Loucy (cell line): Measurements from ENCODE around the gene SYT13.

ENCODE experiments used
- H2AFZ ChIP-seq: fragments of 200-600 bp; sonication (generic); 2 replicates; pipeline ENCODE4 v1.6.0; 2016; ENCODE audit warnings: antibody characterized with exemption, mild to moderate bottlenecking, low read length, moderate library complexity
- H3F3A ChIP-seq: fragments of 200-600 bp; 2 replicates; pipeline ENCODE4 v1.6.0; 2016; ENCODE audit warnings: antibody characterized with exemption, low read depth, mild to moderate bottlenecking
- H3K27me3 ChIP-seq: fragments of 200-600 bp; sonication (generic); 2 replicates; pipeline ENCODE4 v1.6.1; 2014; ENCODE audit warnings: low read length, mild to moderate bottlenecking; ENCODE audit not compliant: insufficient read depth, poor library complexity, severe bottlenecking
- H3K36me3 ChIP-seq: fragments of 200-600 bp; sonication (generic); 2 replicates; pipeline ENCODE4 v1.6.1; 2016; ENCODE audit warnings: low read length; ENCODE audit not compliant: insufficient read depth
- H3K4me1 ChIP-seq: fragments of 200-600 bp; sonication (generic); 2 replicates; pipeline ENCODE4 v1.5.1; 2014; ENCODE audit warnings: low read length, mild to moderate bottlenecking; ENCODE audit not compliant: insufficient read depth, poor library complexity, severe bottlenecking
- H3K4me2 ChIP-seq: fragments of 200-600 bp; sonication (generic); 2 replicates; pipeline ENCODE4 v1.6.0; 2014; ENCODE audit warnings: antibody characterized with exemption, low read length, low read depth, mild to moderate bottlenecking; ENCODE audit not compliant: poor library complexity, severe bottlenecking
- H3K4me3 ChIP-seq: fragments of 200-600 bp; sonication (generic); 2 replicates; pipeline ENCODE4 v1.5.1; 2014; ENCODE audit warnings: low read length, mild to moderate bottlenecking, mixed read lengths; ENCODE audit not compliant: poor library complexity, severe bottlenecking
- H3K79me2 ChIP-seq: fragments of 200-600 bp; sonication (generic); 2 replicates; pipeline ENCODE4 v1.6.1; 2014; ENCODE audit warnings: low read length; ENCODE audit not compliant: insufficient read depth
- H3K9ac ChIP-seq: fragments of 200-600 bp; sonication (generic); 2 replicates; pipeline ENCODE4 v1.6.0; 2014; ENCODE audit warnings: mild to moderate bottlenecking, low read depth, low read length, moderate library complexity; ENCODE audit not compliant: poor library complexity, severe bottlenecking
- H3K9me2 ChIP-seq: fragments of 200-600 bp; sonication (generic); replicated peaks from 2 replicates; pipeline ENCODE4 v1.6.1; 2016; ENCODE audit warnings: low read depth, low read length, mixed read lengths
- H3K9me3 ChIP-seq: fragments of 200-600 bp; sonication (generic); 2 replicates; pipeline ENCODE4 v1.6.1; 2014; ENCODE audit warnings: mild to moderate bottlenecking, antibody characterized with exemption, low read length, low read depth; ENCODE audit not compliant: insufficient read depth
- H4K20me1 ChIP-seq: fragments of 200-600 bp; sonication (generic); 2 replicates; pipeline ENCODE4 v1.6.0; 2014; ENCODE audit warnings: antibody characterized with exemption, low read length, mild to moderate bottlenecking; ENCODE audit not compliant: insufficient read depth, poor library complexity, severe bottlenecking
- CTCF ChIP-seq: fragments of 200-600 bp; sonication (generic); conservative IDR thresholded peaks from 2 replicates; pipeline ENCODE4 v1.5.1; 2014; ENCODE audit warnings: mild to moderate bottlenecking, antibody characterized with exemption, low read length
- EZH2phosphoT487 ChIP-seq: fragments of 200-600 bp; IDR thresholded peaks from 2 replicates; pipeline ENCODE4 v1.6.1; 2018; ENCODE audit warnings: antibody characterized with exemption, mild to moderate bottlenecking, moderate library complexity, borderline replicate concordance

SYT13 gene

GRCh38 chr11:45229401-45230020, 56.6 kb downstream of the SYT13 start:
- H3K9ac ChIP-seq: peak overlapping the region; percentile 63
- H3K4me2 ChIP-seq: peak overlapping the region; percentile 60
- no peak overlapping the region for H2AFZ ChIP-seq
- H3K4me3 ChIP-seq: peak overlapping the region; percentile 16
- H3K27me3 ChIP-seq: no peaks in the 10 kb centered on the region
- no peaks in the 10 kb centered on the region for H3K9me2 ChIP-seq
- H4K20me1 ChIP-seq: no peaks in the 10 kb centered on the region
- no peaks in the 10 kb centered on the region for H3K9me3 ChIP-seq
- peaks cover 12% of the 10 kb centered on the region; the same call in 1 of the 2 replicates for H3F3A ChIP-seq
- peaks cover 29% of the 10 kb centered on the region; the same call in 1 of the 2 replicates for H3K36me3 ChIP-seq
- no peak for TF ChIP-seq EZH2phosphoT487
- TF ChIP-seq CTCF: no peak
- H3K79me2 ChIP-seq: no peaks in the 10 kb centered on the region
- peaks cover 48% of the 10 kb centered on the region for H3K4me1 ChIP-seq

GRCh38 chr11:45227836-45228235, 58.3 kb downstream of the SYT13 start:
- Histone ChIP-seq H3K27me3 (no peaks in the 10 kb centered on the region), H3K36me3 (peaks cover 38% of the 10 kb centered on the region; the same call in 1 of the 2 replicates), H3K4me2 (no peak overlapping the region), H3K4me1 (peaks cover 35% of the 10 kb centered on the region), H3K9ac (no peak overlapping the region), H4K20me1 (no peaks in the 10 kb centered on the region), H3K79me2 (no peaks in the 10 kb centered on the region), H3K4me3 (no peak overlapping the region), H2AFZ (no peak overlapping the region), H3K9me2 (no peaks in the 10 kb centered on the region), H3K9me3 (no peaks in the 10 kb centered on the region), H3F3A (peaks cover 12% of the 10 kb centered on the region; the same call in 1 of the 2 replicates)
- TF ChIP-seq CTCF (no peak), EZH2phosphoT487 (no peak)

GRCh38 chr11:45226901-45227300, 59.2 kb downstream of the SYT13 start:
- H3F3A ChIP-seq: peaks cover 12% of the 10 kb centered on the region; the same call in 1 of the 2 replicates
- H4K20me1 ChIP-seq: no peaks in the 10 kb centered on the region
- H2AFZ ChIP-seq: no peak overlapping the region
- H3K27me3 ChIP-seq: no peaks in the 10 kb centered on the region
- no peak overlapping the region for H3K9ac ChIP-seq
- peaks cover 35% of the 10 kb centered on the region for H3K4me1 ChIP-seq
- H3K79me2 ChIP-seq: no peaks in the 10 kb centered on the region
- H3K36me3 ChIP-seq: peaks cover 42% of the 10 kb centered on the region; the same call in 1 of the 2 replicates
- H3K4me2 ChIP-seq: no peak overlapping the region
- no peak for TF ChIP-seq CTCF
- no peak for TF ChIP-seq EZH2phosphoT487
- H3K9me3 ChIP-seq: no peaks in the 10 kb centered on the region
- H3K4me3 ChIP-seq: no peak overlapping the region
- H3K9me2 ChIP-seq: no peaks in the 10 kb centered on the region
